Activated CD4-positive, alpha-beta memory T cell treated with anti-CD3 and anti-CD28 coated beads for 36 hours (primary cell): Measurements from ENCODE around the gene RASL11B. TPM values are rescaled to one million over a fixed set of nuclear protein-coding genes. Genes with fewer than 3 reads are reported as not detected.

ENCODE experiments used
- CTCF ChIA-PET: fragments of 350-600 bp; sonication (Branson Sonifier 250); formaldehyde crosslinking; loops from one replicate; lab custom pipeline; 2021; ENCODE audit warnings: antibody characterized with exemption, inconsistent platforms; lab: Charles Lee
- POLR2A ChIA-PET: fragments of 350-600 bp; sonication (Branson Sonifier 250); formaldehyde crosslinking; loops from one replicate; lab custom pipeline; 2021; ENCODE audit warnings: antibody characterized with exemption; lab: Charles Lee
- DNase-seq: peaks from one replicate; pipeline ENCODE4 v3.0.0-alpha.2; 2020
- H3K27ac Mint-ChIP-seq: one replicate; pipeline ENCODE4 v1.8.0; 2021; ENCODE audit warnings: mixed read lengths
- H3K27me3 Mint-ChIP-seq: one replicate; pipeline ENCODE4 v1.8.0; 2021; ENCODE audit warnings: mixed read lengths
- H3K36me3 Mint-ChIP-seq: one replicate; pipeline ENCODE4 v1.8.0; 2021; ENCODE audit warnings: mixed read lengths
- H3K4me1 Mint-ChIP-seq: one replicate; pipeline ENCODE4 v1.8.0; 2021; ENCODE audit warnings: low read depth, mixed read lengths
- H3K4me3 Mint-ChIP-seq: one replicate; pipeline ENCODE4 v1.8.0; 2021; ENCODE audit warnings: mild to moderate bottlenecking, mixed read lengths
- H3K9me3 Mint-ChIP-seq: one replicate; pipeline ENCODE4 v1.8.0; 2021; ENCODE audit warnings: mixed read lengths
- intact Hi-C: fragments of 100-400 bp; cut with micrococcal nuclease; formaldehyde crosslinking; loops from one replicate; pipeline ENCODE4 v1.15.1; 2023
- total RNA-seq, 2 experiments: library from RNA; stranded (reverse); gene quantifications; one replicate each; pipeline ENCODE4 v1.2.3, GENCODE V29; 2021

RASL11B gene
- total RNA-seq, 2 experiments from 2014 or later, result 0.29 to 0.40 TPM

GRCh38 chr4:52866734-52867133, 4.6 kb downstream of the RASL11B start:
- H3K36me3 Mint-ChIP-seq, result peaks cover 8% of the 10 kb centered on the region

DNA sequence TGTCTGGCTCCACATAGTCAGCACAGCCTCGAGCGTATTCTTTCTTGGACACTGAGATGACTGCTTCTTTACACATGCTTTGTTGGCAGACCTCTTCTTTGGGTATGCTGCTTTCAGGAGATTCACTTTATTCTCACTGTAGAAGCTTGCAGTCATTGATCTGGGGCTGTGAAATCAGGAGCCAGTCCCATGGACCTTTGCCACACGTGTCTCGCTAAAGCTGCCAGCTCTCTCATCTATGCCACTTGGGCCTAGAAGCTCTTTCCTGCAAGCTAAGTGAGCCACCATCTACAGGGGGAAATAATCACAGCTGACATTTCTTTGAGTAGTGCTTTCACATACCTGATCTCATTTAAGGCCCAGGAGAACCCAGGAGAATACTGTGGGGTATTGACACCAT, 5.0 kb downstream of the RASL11B start:
- Mint-ChIP-seq H3K4me1 (no peaks in the 10 kb centered on the region), H3K27ac (no peak overlapping the region), H3K27me3 (peaks cover 9% of the 10 kb centered on the region), H3K9me3 (no peaks in the 10 kb centered on the region), H3K36me3 (peaks cover 8% of the 10 kb centered on the region), H3K4me3 (no peak overlapping the region)
- CTCF ChIA-PET, result interaction anchor here (0.9 to 1.6 kb wide), 2 partner anchors 45 to 322 kb away, joined by 3 to 5 read pairs; no protein-coding TSS in a partner anchor
- POLR2A ChIA-PET, result interaction anchor here (0.9 kb wide), 1 partner anchor 145 kb away, joined by 3 read pairs; no protein-coding TSS in a partner anchor
- DNase-seq, result no peak
- intact Hi-C loops, result no loop called here

More at GRCh38 chr4:52866734-52867133, 4.6 kb downstream of the RASL11B start:
- Mint-ChIP-seq H3K27ac (no peak overlapping the region), H3K9me3 (no peaks in the 10 kb centered on the region), H3K27me3 (peaks cover 9% of the 10 kb centered on the region), H3K4me1 (peaks cover under 1% of the 10 kb centered on the region), H3K4me3 (no peak overlapping the region)
- no peak for DNase-seq
- CTCF ChIA-PET, result no interaction called here
- intact Hi-C loops, result no loop called here
- POLR2A ChIA-PET, result interaction anchor here (0.9 kb wide), 1 partner anchor 145 kb away, joined by 3 read pairs; no protein-coding TSS in a partner anchor

GRCh38 chr4:52868133-52868532, 6.0 kb downstream of the RASL11B start:
- no peak overlapping the region for H3K4me3 Mint-ChIP-seq
- H3K4me1 Mint-ChIP-seq, result no peaks in the 10 kb centered on the region
- H3K36me3 Mint-ChIP-seq, result peaks cover 14% of the 10 kb centered on the region
- H3K27ac Mint-ChIP-seq, result no peak overlapping the region
- no peaks in the 10 kb centered on the region for H3K9me3 Mint-ChIP-seq
- intact Hi-C loops, result no loop called here
- CTCF ChIA-PET, result interaction anchor here (1.6 kb wide), 1 partner anchor 323 kb away, joined by 5 read pairs; no protein-coding TSS in a partner anchor
- no peak for DNase-seq
- POLR2A ChIA-PET, result no interaction called here
- peaks cover 5% of the 10 kb centered on the region for H3K27me3 Mint-ChIP-seq

- ChIA-PET CTCF (interaction anchor here (0.6 kb wide), 1 partner anchor 72 kb away, joined by 3 read pairs; no protein-coding TSS in a partner anchor), POLR2A (no interaction called here)
- H3K9me3 Mint-ChIP-seq, result no peaks in the 10 kb centered on the region
- DNase-seq, result no peak
- no peak overlapping the region for H3K27ac Mint-ChIP-seq
- intact Hi-C loops, result no loop called here
- no peak overlapping the region for H3K4me3 Mint-ChIP-seq
- no peaks in the 10 kb centered on the region for H3K27me3 Mint-ChIP-seq
- peaks cover 19% of the 10 kb centered on the region for H3K36me3 Mint-ChIP-seq
- no peaks in the 10 kb centered on the region for H3K4me1 Mint-ChIP-seq
Measured at GRCh38 chr4:52869196-52869595, 7.1 kb downstream of the RASL11B start.

- no peaks in the 10 kb centered on the region for H3K9me3 Mint-ChIP-seq
- intact Hi-C loops, result no loop called here
- no peaks in the 10 kb centered on the region for H3K4me1 Mint-ChIP-seq
- no peak overlapping the region for H3K27ac Mint-ChIP-seq
- H3K4me3 Mint-ChIP-seq, result no peak overlapping the region
- ChIA-PET CTCF (interaction anchor here (0.6 kb wide), 1 partner anchor 72 kb away, joined by 3 read pairs; no protein-coding TSS in a partner anchor), POLR2A (no interaction called here)
- H3K27me3 Mint-ChIP-seq, result no peaks in the 10 kb centered on the region
- DNase-seq, result no peak
- peaks cover 19% of the 10 kb centered on the region for H3K36me3 Mint-ChIP-seq
Measured at GRCh38 chr4:52869656-52870055, 7.5 kb downstream of the RASL11B start.

GRCh38 chr4:52870225-52870624, 8.1 kb downstream of the RASL11B start:
- peaks cover 19% of the 10 kb centered on the region for H3K36me3 Mint-ChIP-seq
- no peaks in the 10 kb centered on the region for H3K4me1 Mint-ChIP-seq
- H3K27me3 Mint-ChIP-seq, result no peaks in the 10 kb centered on the region
- no peaks in the 10 kb centered on the region for H3K9me3 Mint-ChIP-seq
- no peak overlapping the region for H3K27ac Mint-ChIP-seq
- intact Hi-C loops, result no loop called here
- ChIA-PET POLR2A (no interaction called here), CTCF (no interaction called here)
- DNase-seq, result no peak
- no peak overlapping the region for H3K4me3 Mint-ChIP-seq

DNA sequence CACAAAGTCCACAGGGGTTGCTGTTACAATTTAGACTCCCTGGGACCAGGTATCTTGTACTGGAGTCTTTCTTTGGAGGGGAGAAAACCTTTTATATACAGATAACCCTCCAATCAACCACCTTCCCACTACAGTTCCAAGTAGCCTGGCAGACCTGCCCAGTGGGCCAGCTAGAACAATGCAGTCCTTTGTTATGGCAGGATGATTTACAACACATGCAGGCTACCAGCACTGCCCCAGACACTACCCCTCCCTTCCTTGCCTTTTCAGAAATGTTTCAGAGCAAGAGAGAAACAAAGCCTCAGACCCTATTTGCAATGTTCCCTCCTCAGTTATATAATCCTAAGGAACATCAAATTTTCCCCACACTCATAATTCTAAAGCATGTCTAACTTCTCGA, 11.1 kb downstream of the RASL11B start:
- Mint-ChIP-seq H3K27me3 (no peaks in the 10 kb centered on the region), H3K36me3 (peaks cover 19% of the 10 kb centered on the region), H3K4me3 (no peak overlapping the region), H3K27ac (no peak overlapping the region), H3K4me1 (peaks cover 6% of the 10 kb centered on the region), H3K9me3 (no peaks in the 10 kb centered on the region)
- intact Hi-C loops, result no loop called here
- ChIA-PET POLR2A (no interaction called here), CTCF (no interaction called here)
- no peak for DNase-seq

DNA sequence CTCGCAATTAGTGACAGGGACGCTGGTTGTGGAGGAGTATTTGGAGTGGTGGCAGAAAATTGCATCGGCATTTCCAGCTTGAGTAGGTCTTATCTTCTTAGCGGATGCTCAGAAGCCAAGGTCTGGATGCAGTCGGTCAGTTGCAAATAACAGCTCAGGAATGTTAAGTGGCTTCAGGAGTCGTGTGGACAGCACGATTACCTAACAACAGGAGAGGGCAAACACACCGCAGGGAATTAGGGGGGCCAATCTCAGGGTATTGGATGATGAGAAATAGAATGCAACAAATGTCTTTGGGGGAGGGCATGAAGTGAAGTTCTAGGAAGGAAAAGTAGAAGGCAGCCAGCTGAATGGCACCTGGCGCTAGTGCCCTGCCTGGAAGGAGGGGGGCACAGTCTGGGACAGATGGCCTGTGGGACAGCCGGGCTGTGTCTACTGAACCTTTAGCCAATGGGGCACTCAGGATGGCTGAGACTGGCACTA, 11.8 kb downstream of the RASL11B start:
- peaks cover 6% of the 10 kb centered on the region for H3K4me1 Mint-ChIP-seq
- H3K27ac Mint-ChIP-seq, result no peak overlapping the region
- no peak for DNase-seq
- ChIA-PET CTCF (no interaction called here), POLR2A (no interaction called here)
- H3K9me3 Mint-ChIP-seq, result no peaks in the 10 kb centered on the region
- intact Hi-C loops, result no loop called here
- no peak overlapping the region for H3K4me3 Mint-ChIP-seq
- H3K36me3 Mint-ChIP-seq, result peaks cover 19% of the 10 kb centered on the region
- H3K27me3 Mint-ChIP-seq, result no peaks in the 10 kb centered on the region

DNA sequence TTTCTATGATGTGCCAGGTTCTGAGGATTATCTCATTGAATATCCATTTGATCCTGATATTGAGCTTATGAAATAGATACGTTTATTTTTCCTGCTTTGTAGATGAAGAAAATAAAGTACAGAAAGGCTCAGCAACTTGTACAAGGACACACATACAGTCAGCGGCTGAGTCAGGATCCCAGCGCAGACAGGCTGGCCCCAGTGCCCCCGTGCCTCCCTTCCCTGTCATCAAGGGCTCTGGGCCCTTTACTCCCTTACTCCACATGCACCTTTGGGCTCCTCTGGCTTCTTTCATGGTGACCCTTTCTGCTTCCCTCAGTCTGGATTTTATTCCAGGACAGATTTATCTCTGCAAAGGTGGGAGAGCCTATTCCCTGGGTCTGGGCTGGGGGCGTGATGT, 12.8 kb downstream of the RASL11B start:
- POLR2A ChIA-PET, result no interaction called here
- Mint-ChIP-seq H3K4me3 (no peak overlapping the region), H3K27ac (no peak overlapping the region), H3K9me3 (no peaks in the 10 kb centered on the region), H3K27me3 (no peaks in the 10 kb centered on the region), H3K36me3 (peaks cover 19% of the 10 kb centered on the region), H3K4me1 (peaks cover 6% of the 10 kb centered on the region)
- CTCF ChIA-PET, result no interaction called here
- intact Hi-C loops, result no loop called here
- DNase-seq, result no peak

DNA sequence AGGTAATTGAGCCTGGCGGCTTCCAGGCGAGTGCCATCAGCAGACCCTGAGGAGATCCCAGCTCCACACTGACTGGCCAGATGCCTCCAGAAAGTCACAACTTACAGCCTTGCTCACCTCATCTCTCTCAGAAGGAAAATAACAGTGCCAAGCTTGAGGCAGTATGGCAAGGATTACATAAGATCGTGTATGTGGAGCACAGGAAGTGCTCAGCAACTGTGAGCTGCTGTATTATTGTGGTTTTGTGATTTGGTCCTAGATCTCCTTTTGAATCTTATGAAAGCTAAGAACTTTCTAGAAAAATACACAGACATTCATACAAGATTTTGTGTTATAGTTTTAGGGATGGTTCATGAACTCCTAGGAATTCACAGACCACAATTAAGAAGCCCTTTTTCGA, 14.0 kb downstream of the RASL11B start:
- H3K27ac Mint-ChIP-seq, result no peak overlapping the region
- no peak overlapping the region for H3K4me3 Mint-ChIP-seq
- no peak for DNase-seq
- ChIA-PET CTCF (interaction anchor here (0.5 kb wide), 1 partner anchor 71 kb away, joined by 5 read pairs; no protein-coding TSS in a partner anchor), POLR2A (no interaction called here)
- H3K36me3 Mint-ChIP-seq, result peaks cover 15% of the 10 kb centered on the region
- H3K27me3 Mint-ChIP-seq, result no peaks in the 10 kb centered on the region
- intact Hi-C loops, result no loop called here
- peaks cover 6% of the 10 kb centered on the region for H3K4me1 Mint-ChIP-seq
- no peaks in the 10 kb centered on the region for H3K9me3 Mint-ChIP-seq

GRCh38 chr4:52877036-52877435, 14.9 kb downstream of the RASL11B start:
- CTCF ChIA-PET, result no interaction called here
- H3K9me3 Mint-ChIP-seq, result no peaks in the 10 kb centered on the region
- peaks cover 6% of the 10 kb centered on the region for H3K4me1 Mint-ChIP-seq
- no peak overlapping the region for H3K4me3 Mint-ChIP-seq
- peaks cover 11% of the 10 kb centered on the region for H3K36me3 Mint-ChIP-seq
- DNase-seq, result no peak
- POLR2A ChIA-PET, result no interaction called here
- intact Hi-C loops, result no loop called here
- no peaks in the 10 kb centered on the region for H3K27me3 Mint-ChIP-seq
- no peak overlapping the region for H3K27ac Mint-ChIP-seq

- Mint-ChIP-seq H3K9me3 (no peaks in the 10 kb centered on the region), H3K27me3 (no peaks in the 10 kb centered on the region), H3K4me3 (no peak overlapping the region), H3K36me3 (peaks cover 8% of the 10 kb centered on the region), H3K27ac (no peak overlapping the region), H3K4me1 (peaks cover 6% of the 10 kb centered on the region)
- intact Hi-C loops, result no loop called here
- CTCF ChIA-PET, result no interaction called here
- POLR2A ChIA-PET, result no interaction called here
- no peak for DNase-seq
Measured at GRCh38 chr4:52877694-52878093, 15.6 kb downstream of the RASL11B start.

- H3K4me3 Mint-ChIP-seq, result no peak overlapping the region
- no peaks in the 10 kb centered on the region for H3K9me3 Mint-ChIP-seq
- no peak overlapping the region for H3K27ac Mint-ChIP-seq
- intact Hi-C loops, result no loop called here
- peaks cover 6% of the 10 kb centered on the region for H3K4me1 Mint-ChIP-seq
- DNase-seq, result no peak
- H3K27me3 Mint-ChIP-seq, result no peaks in the 10 kb centered on the region
- H3K36me3 Mint-ChIP-seq, result peaks cover 3% of the 10 kb centered on the region
- CTCF ChIA-PET, result no interaction called here
- POLR2A ChIA-PET, result no interaction called here
Measured at GRCh38 chr4:52879471-52879870, 17.4 kb downstream of the RASL11B start.
